Choroid plexus epithelial cell (primary cell): Measurements from ENCODE around the gene KAZALD1.

ENCODE experiments used
- DNase-seq: peaks from one replicate; pipeline ENCODE4 v3.0.0-alpha.2; 2010; ENCODE audit warnings: low read depth
- H3K4me3 ChIP-seq: 2 replicates; pipeline ENCODE4 v1.5.1; 2011; ENCODE audit warnings: low read depth, mild to moderate bottlenecking, control low read depth, low read length, moderate library complexity
- CTCF ChIP-seq: conservative IDR thresholded peaks from 2 replicates; pipeline ENCODE4 v1.5.1; 2011; ENCODE audit warnings: low read depth, mild to moderate bottlenecking, control low read depth, inconsistent platforms, low read length, moderate library complexity

KAZALD1 gene

DNA sequence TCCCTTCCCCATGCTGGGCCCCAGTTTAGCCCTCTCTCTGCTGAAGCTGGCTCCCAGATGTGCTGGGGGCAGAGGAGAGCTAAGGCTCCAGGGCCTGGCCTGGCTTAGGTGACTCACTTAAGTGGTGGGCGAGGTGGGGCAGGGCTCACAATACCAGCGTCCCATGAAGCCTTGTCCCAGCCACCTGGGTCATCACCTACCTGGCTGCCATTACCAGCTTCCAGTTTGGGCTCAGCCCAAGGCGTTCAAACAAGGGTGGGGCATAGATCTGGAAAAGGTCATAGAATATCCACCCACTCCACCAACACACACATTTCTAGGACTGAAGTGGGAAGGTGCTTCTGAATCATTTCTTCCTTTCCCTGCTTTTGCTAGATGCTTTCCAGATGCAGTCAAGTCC, 8.3 kb downstream of the KAZALD1 start:
- H3K4me3 ChIP-seq, result no peak overlapping the region
- TF ChIP-seq CTCF, result no peak
- DNase-seq, result no peak

- no peak for TF ChIP-seq CTCF
- no peak overlapping the region for H3K4me3 ChIP-seq
- DNase-seq, result peak; percentile 21
These were observed 9.6 kb downstream of the KAZALD1 start for GRCh38 chr10:101071267-101071884.

GRCh38 chr10:101071885-101072433, 10.2 kb downstream of the KAZALD1 start:
- TF ChIP-seq CTCF, result no peak
- no peak for DNase-seq
- H3K4me3 ChIP-seq, result no peak overlapping the region

DNA sequence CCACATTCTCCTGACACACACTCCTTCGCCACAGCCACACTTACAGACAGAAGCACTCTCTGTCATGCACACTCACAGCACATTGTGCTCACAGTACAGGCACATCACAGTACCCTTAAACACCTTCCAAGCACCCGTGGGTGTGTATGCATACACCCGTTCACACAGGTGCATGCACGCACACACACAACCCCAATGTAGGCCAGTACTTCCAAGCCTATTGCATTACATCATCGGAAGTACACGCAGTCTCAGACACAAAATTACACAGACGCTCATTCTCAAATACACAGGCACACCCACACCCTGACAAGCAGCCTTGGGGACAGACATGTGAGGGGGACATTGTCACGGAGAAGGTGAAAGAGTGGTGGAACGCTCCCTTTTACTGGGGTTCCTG, 11.1 kb downstream of the KAZALD1 start:
- no peak for TF ChIP-seq CTCF
- no peak overlapping the region for H3K4me3 ChIP-seq
- no peak for DNase-seq

GRCh38 chr10:101073631-101074030, 11.8 kb downstream of the KAZALD1 start:
- no peak for DNase-seq
- TF ChIP-seq CTCF, result peak; percentile 16
- no peak overlapping the region for H3K4me3 ChIP-seq

- no peak for TF ChIP-seq CTCF
- no peak overlapping the region for H3K4me3 ChIP-seq
- DNase-seq, result no peak
These were observed 14.0 kb downstream of the KAZALD1 start for GRCh38 chr10:101075775-101076174.

- DNase-seq, result no peak
- H3K4me3 ChIP-seq, result no peak overlapping the region
- TF ChIP-seq CTCF, result no peak
These were observed 14.8 kb downstream of the KAZALD1 start for GRCh38 chr10:101076630-101077029.
